HepG2 (cell line): ENCODE measurements around the gene CDC25C. TPM values are rescaled to one million over a fixed set of nuclear protein-coding genes. Genes with fewer than 3 reads are reported as not detected.
A peak's percentile ranks its signal among the peaks of the same experiment; 100 is the strongest.

Experiments used
- ATAD3A ChIP-seq: sonication (generic); formaldehyde crosslinking; IDR thresholded peaks from 2 replicates; pipeline ENCODE4 v1.4.0; 2020; ENCODE audit warnings: missing genetic modification reagents
- ATRX ChIP-seq: sonication (generic); formaldehyde crosslinking; IDR thresholded peaks from 2 replicates; pipeline ENCODE4 v1.4.0; 2020; ENCODE audit warnings: missing genetic modification reagents, borderline replicate concordance
- CENPBD1 ChIP-seq: sonication (generic); formaldehyde crosslinking; IDR thresholded peaks from 2 replicates; pipeline ENCODE4 v1.8.0; 2022; ENCODE audit warnings: missing genetic modification reagents, low read depth, mild to moderate bottlenecking, borderline replicate concordance
- DNMT3B ChIP-seq: conservative IDR thresholded peaks from 2 replicates; pipeline ENCODE4 v1.6.1; 2016; ENCODE audit warnings: missing biosample characterization, control low read depth
- EHMT2 ChIP-seq: fragments of 200-600 bp; sonication (generic); IDR thresholded peaks from 2 replicates; pipeline ENCODE4 v1.7.0; 2017; ENCODE audit warnings: antibody characterized with exemption, low read depth, low read length, borderline replicate concordance
- KLF6 ChIP-seq: IDR thresholded peaks from 2 replicates; pipeline ENCODE4 v1.8.0; 2016; ENCODE audit warnings: missing biosample characterization, missing genetic modification reagents
- RBM39 ChIP-seq: fragments of 200-400 bp; formaldehyde crosslinking; IDR thresholded peaks from one replicate; pipeline ENCODE4 v1.6.1; 2018; ENCODE audit warnings: antibody characterized with exemption, mild to moderate bottlenecking, low read depth, low read length; ENCODE audit not compliant: poor library complexity, severe bottlenecking
- SETDB1 ChIP-seq: sonication (generic); formaldehyde crosslinking; IDR thresholded peaks from 2 replicates; pipeline ENCODE4 v1.5.1; 2020; ENCODE audit warnings: missing genetic modification reagents, mild to moderate bottlenecking, borderline replicate concordance
- YEATS2 ChIP-seq: sonication (generic); formaldehyde crosslinking; IDR thresholded peaks from 2 replicates; pipeline ENCODE4 v1.4.0; 2020; ENCODE audit warnings: missing genetic modification reagents, borderline replicate concordance
- ZBTB40 ChIP-seq, 2 experiments: fragments of 450-650 bp in 1 of 2; sonication (generic) in 1 of 2; formaldehyde crosslinking in 1 of 2; IDR thresholded peaks; 2 replicates each; pipeline versions ENCODE4 v1.6.1 to v1.8.0; 2016 to 2022; ENCODE audit warnings: antibody characterized with exemption in 1 of 2, mild to moderate bottlenecking in 1 of 2, missing genetic modification reagents in 1 of 2
- ZBTB49 ChIP-seq: sonication (generic); formaldehyde crosslinking; IDR thresholded peaks from 2 replicates; pipeline ENCODE4 v1.4.0; 2020; ENCODE audit warnings: missing genetic modification reagents, borderline replicate concordance
- ZNF225 ChIP-seq: sonication (generic); formaldehyde crosslinking; IDR thresholded peaks from 2 replicates; pipeline ENCODE4 v1.4.0; 2020; ENCODE audit warnings: mild to moderate bottlenecking, missing genetic modification reagents
- ZNF563 ChIP-seq: sonication (generic); formaldehyde crosslinking; IDR thresholded peaks from 2 replicates; pipeline ENCODE4 v1.8.0; 2022; ENCODE audit warnings: mild to moderate bottlenecking, moderate library complexity, missing genetic modification reagents
- ZSCAN21 ChIP-seq: sonication (generic); formaldehyde crosslinking; IDR thresholded peaks from 2 replicates; pipeline ENCODE4 v1.8.0; 2022; ENCODE audit warnings: mild to moderate bottlenecking, missing genetic modification reagents, moderate library complexity, borderline replicate concordance
- polyA plus RNA-seq, 8 experiments: library from polyadenylated mRNA; depleted of rRNA in 3 of 8; stranded (reverse) in 7 of 8; unstranded in 1 of 8; fragments of >200 nt; fragmentation: Illumina TruSeq in 4 of 8; extraction: Trizol in 4 of 8; gene quantifications; 2 replicates each; pipeline versions ENCODE4 v1.2.1 to v1.2.3, GENCODE V29; 2011 to 2016; ENCODE audit warnings: low read depth in 4 of 8, missing spikeins in 1 of 8, mixed read lengths in 1 of 8; ENCODE audit not compliant: insufficient read depth in 1 of 8
- total RNA-seq, 5 experiments: library from RNA; depleted of rRNA; stranded (reverse); fragments of >200 nt; fragmentation: Illumina TruSeq; extraction: Trizol; gene quantifications; 2 replicates each; pipeline ENCODE4 v1.2.3, GENCODE V29; 2016; ENCODE audit warnings: low read depth in 1 of 5
- TF ChIP-seq, protein P1 (sequence below): sonication (generic); formaldehyde crosslinking; IDR thresholded peaks from 2 replicates; pipeline ENCODE4 v1.8.0; 2022; ENCODE audit warnings: mild to moderate bottlenecking, missing genetic modification reagents, moderate library complexity

CDC25C gene
- total and polyA plus RNA-seq, 2 of the 13 experiments (the other 11 are each of a cell fraction or from before 2014, with no cell fraction given): 17.7 to 27.6 TPM

GRCh38 chr5:138338411-138339090 lies 6.9 kb upstream of the CDC25C start (continued):
- TF ChIP-seq DNMT3B (CRISPR knock-in tag) (no peak), ZBTB40 (IDR thresholded peaks at IDR 0.05) (no peak), ZBTB40 (CRISPR knock-in tag; IDR thresholded peaks at IDR 0.05) (no peak; the same call in 1 of the 2 replicates), RBM39 (peak; percentile 9), CENPBD1 (CRISPR knock-in tag) (0 out of 2 replicates have a peak, but pooled peaks have one; percentile 51), ATRX (no peak), ZNF563 (0 out of 2 replicates have a peak, but pooled peaks have one; percentile 27), SETDB1 (0 out of 2 replicates have a peak, but pooled peaks have one; percentile 34), KLF6 (CRISPR knock-in tag) (peak; percentile 2; the same call in 1 of the 2 replicates), ATAD3A (CRISPR knock-in tag) (no peak), ZBTB49 (CRISPR knock-in tag) (no peak), ZSCAN21 (CRISPR knock-in tag) (no peak), EHMT2 (no peak), YEATS2 (CRISPR knock-in tag) (no peak), ZNF225 (CRISPR knock-in tag) (no peak)
- TF ChIP-seq, protein P1, sequence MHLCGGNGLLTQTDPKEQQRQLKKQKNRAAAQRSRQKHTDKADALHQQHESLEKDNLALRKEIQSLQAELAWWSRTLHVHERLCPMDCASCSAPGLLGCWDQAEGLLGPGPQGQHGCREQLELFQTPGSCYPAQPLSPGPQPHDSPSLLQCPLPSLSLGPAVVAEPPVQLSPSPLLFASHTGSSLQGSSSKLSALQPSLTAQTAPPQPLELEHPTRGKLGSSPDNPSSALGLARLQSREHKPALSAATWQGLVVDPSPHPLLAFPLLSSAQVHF (CRISPR knock-in tag): 0 out of 2 replicates have a peak, but pooled peaks have one; percentile 2
